Stomach (tissue), 4 donors: ENCODE results near the gene FFAR3.
"Not testable (repeated sequence)": the region's sequence is repeated elsewhere in the genome, so short reads cannot be mapped to it uniquely, and the experiment has no call there.

Experiments
- EP300 ChIP-seq: sonication (generic); formaldehyde crosslinking; IDR thresholded peaks from one replicate; pipeline ENCODE4 v1.6.1; 2017; ENCODE audit warnings: antibody characterized with exemption
- POLR2A ChIP-seq, 4 donors: fragments of 450-650 bp; IDR thresholded peaks; one replicate each; pipeline ENCODE4 v1.6.1; 2016; ENCODE audit warnings: antibody characterized with exemption in 4 of 4, control low read depth in 2 of 4, mild to moderate bottlenecking in 1 of 4, moderate library complexity in 1 of 4
- POLR2AphosphoS5 ChIP-seq, 3 donors: sonication (generic); formaldehyde crosslinking; IDR thresholded peaks; one replicate each; pipeline ENCODE4 v1.6.1; 2016; ENCODE audit warnings: antibody characterized with exemption in 3 of 3
- TF ChIP-seq, protein P1 (sequence below), 7 experiments: fragments of 450-650 bp in 4 of 7; fragments of 200-600 bp in 3 of 7; sonication (generic) in 3 of 7; IDR thresholded peaks; one replicate each; pipeline ENCODE4 v1.5.1; 2016 to 2019; ENCODE audit warnings: antibody characterized with exemption in 7 of 7, control low read depth in 2 of 7, mild to moderate bottlenecking in 1 of 7

- not testable (repeated sequence) for TF ChIP-seq POLR2A (IDR thresholded peaks at IDR 0.05); POLR2AphosphoS5 (IDR thresholded peaks at IDR 0.05); EP300
- TF ChIP-seq, protein P1, sequence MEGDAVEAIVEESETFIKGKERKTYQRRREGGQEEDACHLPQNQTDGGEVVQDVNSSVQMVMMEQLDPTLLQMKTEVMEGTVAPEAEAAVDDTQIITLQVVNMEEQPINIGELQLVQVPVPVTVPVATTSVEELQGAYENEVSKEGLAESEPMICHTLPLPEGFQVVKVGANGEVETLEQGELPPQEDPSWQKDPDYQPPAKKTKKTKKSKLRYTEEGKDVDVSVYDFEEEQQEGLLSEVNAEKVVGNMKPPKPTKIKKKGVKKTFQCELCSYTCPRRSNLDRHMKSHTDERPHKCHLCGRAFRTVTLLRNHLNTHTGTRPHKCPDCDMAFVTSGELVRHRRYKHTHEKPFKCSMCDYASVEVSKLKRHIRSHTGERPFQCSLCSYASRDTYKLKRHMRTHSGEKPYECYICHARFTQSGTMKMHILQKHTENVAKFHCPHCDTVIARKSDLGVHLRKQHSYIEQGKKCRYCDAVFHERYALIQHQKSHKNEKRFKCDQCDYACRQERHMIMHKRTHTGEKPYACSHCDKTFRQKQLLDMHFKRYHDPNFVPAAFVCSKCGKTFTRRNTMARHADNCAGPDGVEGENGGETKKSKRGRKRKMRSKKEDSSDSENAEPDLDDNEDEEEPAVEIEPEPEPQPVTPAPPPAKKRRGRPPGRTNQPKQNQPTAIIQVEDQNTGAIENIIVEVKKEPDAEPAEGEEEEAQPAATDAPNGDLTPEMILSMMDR (IDR thresholded peaks at IDR 0.05): not testable (repeated sequence)
Observed at GRCh38 chr19:35360081-35360480, 1.8 kb downstream of the FFAR3 start.
